Measurements from ENCODE around the gene ZFAND3.
A peak's percentile ranks its signal among the peaks of the same experiment; 100 is the strongest.

ZFAND3 gene, protein sequence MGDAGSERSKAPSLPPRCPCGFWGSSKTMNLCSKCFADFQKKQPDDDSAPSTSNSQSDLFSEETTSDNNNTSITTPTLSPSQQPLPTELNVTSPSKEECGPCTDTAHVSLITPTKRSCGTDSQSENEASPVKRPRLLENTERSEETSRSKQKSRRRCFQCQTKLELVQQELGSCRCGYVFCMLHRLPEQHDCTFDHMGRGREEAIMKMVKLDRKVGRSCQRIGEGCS

DNA sequence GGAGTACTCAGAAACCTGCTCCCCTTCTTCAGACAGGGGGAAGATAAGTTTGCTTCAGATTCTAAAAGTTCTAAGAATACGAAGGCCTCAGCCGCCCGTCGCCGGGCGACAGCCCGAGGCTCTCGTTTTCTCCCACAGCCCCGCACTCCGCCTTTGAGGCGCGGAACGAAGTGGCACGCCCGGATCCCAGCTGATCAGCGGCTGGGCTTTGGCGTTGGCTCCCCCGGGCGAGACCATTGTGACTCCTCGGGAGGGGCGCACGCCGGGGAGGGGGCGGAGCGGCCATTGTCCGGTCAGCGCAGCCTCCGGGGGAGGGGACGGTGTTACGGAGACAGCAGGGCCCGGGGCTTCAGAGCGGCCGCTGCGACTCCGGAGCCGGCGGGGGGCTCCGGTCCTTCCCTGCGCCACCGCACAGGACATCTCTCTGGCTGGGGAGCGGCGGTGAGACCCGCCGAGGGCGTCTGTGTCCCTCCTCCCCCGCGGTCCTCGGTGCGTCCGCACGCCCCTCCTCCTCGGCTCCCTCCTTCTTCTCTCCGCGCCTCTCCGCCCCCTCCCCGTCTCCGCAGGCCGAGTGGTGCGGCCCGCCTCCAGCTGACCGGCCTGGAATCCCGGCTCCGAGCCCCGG lies at the start of gene ZFAND3:
Gene ZFAND3, plus strand, starts transcription at position 551 of the 625 bp plus-strand sequence. CDS start 219 bp downstream, outside the sequence.
- Histone ChIP-seq H3K4me3 (ENCODE audit: insufficient read length, low read depth) (peak within 1 kb of the TSS; percentile 59), H3K9me3 (ENCODE audit: insufficient read depth, low read length) (no peaks in the 10 kb centered on the region), H3K4me1 (ENCODE audit: insufficient read depth, insufficient read length) (no peaks in the 10 kb centered on the region), H3K9ac (ENCODE audit: insufficient read length, low read depth) (peak within 1 kb of the TSS; percentile 82), H3K36me3 (ENCODE audit: insufficient read depth, insufficient read length, low read length) (no peaks in the 10 kb centered on the region), H3K27me3 (ENCODE audit: insufficient read depth, insufficient read length) (no peaks in the 10 kb centered on the region)
- peak; percentile 87 for DNase-seq (ENCODE audit: low read depth, low spot score)
- TF ChIP-seq YY1 (IDR thresholded peaks at IDR 0.05; ENCODE audit: insufficient read depth, insufficient read length): peak; percentile 43
- no peak for TF ChIP-seq SUZ12 (IDR thresholded peaks at IDR 0.05; ENCODE audit: extremely low read depth, insufficient read depth, insufficient read length)

DNA sequence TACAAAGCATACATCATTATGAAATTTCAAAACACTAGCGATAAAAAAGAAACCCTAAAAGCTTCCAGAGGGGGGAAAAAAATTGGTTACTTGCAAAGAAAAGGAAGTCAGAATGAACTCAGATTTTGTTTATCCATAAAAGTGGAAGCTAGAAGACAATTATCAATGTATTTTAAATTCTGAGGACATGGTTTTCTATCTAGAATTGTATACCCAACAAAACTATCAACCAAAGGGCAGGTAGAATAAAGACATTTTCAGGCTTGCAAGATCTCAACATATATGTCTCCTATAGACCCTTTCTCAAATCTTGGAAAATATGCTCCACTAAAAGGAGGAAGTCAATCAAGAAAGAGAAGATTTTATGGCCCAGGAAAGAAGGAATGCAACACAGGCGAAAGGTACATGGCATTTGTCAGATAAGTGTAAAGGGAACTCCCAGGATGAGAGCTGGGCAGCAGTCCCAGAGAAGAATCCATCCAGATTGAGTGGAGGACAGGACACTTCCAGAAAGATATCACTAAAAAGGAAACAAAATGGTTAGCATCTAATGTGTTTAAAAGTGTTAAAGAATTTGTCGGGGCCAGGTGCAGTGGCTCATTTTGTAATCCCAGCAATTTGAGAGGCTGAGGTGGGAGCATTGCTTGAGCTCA lies 45.4 kb upstream of the ZFAND3 start:
- Histone ChIP-seq H3K4me3 (ENCODE audit: insufficient read length, low read depth) (no peak overlapping the region), H3K36me3 (ENCODE audit: insufficient read depth, insufficient read length, low read length) (no peaks in the 10 kb centered on the region), H3K9me3 (ENCODE audit: insufficient read depth, low read length) (no peaks in the 10 kb centered on the region), H3K27me3 (ENCODE audit: insufficient read depth, insufficient read length) (no peaks in the 10 kb centered on the region), H3K4me1 (ENCODE audit: insufficient read depth, insufficient read length) (peaks cover 1% of the 10 kb centered on the region), H3K9ac (ENCODE audit: insufficient read length, low read depth) (no peak overlapping the region)
- TF ChIP-seq YY1 (IDR thresholded peaks at IDR 0.05; ENCODE audit: insufficient read depth, insufficient read length): no peak
- TF ChIP-seq ZNF274 (IDR thresholded peaks at IDR 0.05; ENCODE audit: low read depth, low read length): no peak
- no peak for TF ChIP-seq SUZ12 (IDR thresholded peaks at IDR 0.05; ENCODE audit: extremely low read depth, insufficient read depth, insufficient read length)
- no peak for DNase-seq (ENCODE audit: low read depth, low spot score)

DNA sequence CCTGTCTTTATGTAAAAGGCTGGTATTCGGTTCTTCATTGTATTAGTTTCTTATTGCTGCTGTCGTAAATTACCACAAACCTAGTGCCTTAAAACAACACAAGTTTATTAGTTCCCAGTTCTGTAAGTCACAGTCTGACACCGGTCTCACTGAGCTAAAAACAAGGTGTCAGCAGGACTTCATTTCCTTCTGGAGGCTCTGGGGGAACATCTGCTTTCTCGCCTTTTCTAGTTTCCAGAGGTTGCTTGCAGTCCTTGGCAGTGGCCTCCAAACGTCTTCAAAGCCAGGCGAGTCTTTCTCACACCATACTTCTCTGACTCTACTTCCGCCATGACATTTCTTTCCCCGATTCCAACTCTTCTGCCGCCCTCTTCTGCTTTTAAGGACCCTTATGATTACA lies 43.0 kb upstream of the ZFAND3 start:
- H3K9ac ChIP-seq (ENCODE audit: insufficient read length, low read depth): no peak overlapping the region
- no peak overlapping the region for H3K4me3 ChIP-seq (ENCODE audit: insufficient read length, low read depth)
- no peaks in the 10 kb centered on the region for H3K36me3 ChIP-seq (ENCODE audit: insufficient read depth, insufficient read length, low read length)
- TF ChIP-seq ZNF274 (IDR thresholded peaks at IDR 0.05; ENCODE audit: low read depth, low read length): no peak
- no peaks in the 10 kb centered on the region for H3K27me3 ChIP-seq (ENCODE audit: insufficient read depth, insufficient read length)
- H3K9me3 ChIP-seq (ENCODE audit: insufficient read depth, low read length): no peaks in the 10 kb centered on the region
- DNase-seq (ENCODE audit: low read depth, low spot score): no peak
- peaks cover 4% of the 10 kb centered on the region for H3K4me1 ChIP-seq (ENCODE audit: insufficient read depth, insufficient read length)

DNA sequence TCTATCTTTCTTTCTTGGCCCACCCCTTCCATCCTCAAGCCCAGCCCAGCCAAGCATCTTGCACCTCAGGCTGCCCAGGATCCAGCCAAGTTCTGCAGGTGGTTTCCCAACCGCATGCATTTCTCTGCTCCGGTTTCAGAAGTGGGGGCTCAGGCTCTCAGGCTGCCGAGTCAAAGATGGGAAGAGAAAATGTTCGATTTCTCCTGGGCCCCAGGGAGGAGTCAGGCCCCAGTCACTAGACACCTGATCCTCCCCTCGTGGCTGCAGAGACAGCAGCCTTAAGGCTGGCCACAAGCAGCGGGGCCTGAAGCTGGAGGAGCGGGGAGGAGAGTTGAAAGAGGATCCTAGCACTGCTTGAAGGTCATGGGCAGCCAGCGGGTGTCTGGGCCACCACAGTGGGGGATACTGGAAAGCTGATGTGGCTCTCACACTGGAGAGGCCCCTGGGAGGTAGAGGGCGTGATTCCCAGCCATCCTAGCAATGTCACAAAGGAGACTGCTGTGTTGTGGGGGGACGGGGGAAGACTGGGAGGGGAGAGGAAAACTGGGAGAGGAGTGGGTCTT lies 42.2 kb upstream of the ZFAND3 start:
- Histone ChIP-seq H3K9ac (ENCODE audit: insufficient read length, low read depth) (no peak overlapping the region), H3K9me3 (ENCODE audit: insufficient read depth, low read length) (no peaks in the 10 kb centered on the region), H3K36me3 (ENCODE audit: insufficient read depth, insufficient read length, low read length) (no peaks in the 10 kb centered on the region), H3K4me1 (ENCODE audit: insufficient read depth, insufficient read length) (peaks cover 4% of the 10 kb centered on the region), H3K4me3 (ENCODE audit: insufficient read length, low read depth) (no peak overlapping the region), H3K27me3 (ENCODE audit: insufficient read depth, insufficient read length) (no peaks in the 10 kb centered on the region)
- TF ChIP-seq YY1 (IDR thresholded peaks at IDR 0.05; ENCODE audit: insufficient read depth, insufficient read length) (no peak), ZNF274 (IDR thresholded peaks at IDR 0.05; ENCODE audit: low read depth, low read length) (no peak), SUZ12 (IDR thresholded peaks at IDR 0.05; ENCODE audit: extremely low read depth, insufficient read depth, insufficient read length) (no peak)
- no peak for DNase-seq (ENCODE audit: low read depth, low spot score)

DNA sequence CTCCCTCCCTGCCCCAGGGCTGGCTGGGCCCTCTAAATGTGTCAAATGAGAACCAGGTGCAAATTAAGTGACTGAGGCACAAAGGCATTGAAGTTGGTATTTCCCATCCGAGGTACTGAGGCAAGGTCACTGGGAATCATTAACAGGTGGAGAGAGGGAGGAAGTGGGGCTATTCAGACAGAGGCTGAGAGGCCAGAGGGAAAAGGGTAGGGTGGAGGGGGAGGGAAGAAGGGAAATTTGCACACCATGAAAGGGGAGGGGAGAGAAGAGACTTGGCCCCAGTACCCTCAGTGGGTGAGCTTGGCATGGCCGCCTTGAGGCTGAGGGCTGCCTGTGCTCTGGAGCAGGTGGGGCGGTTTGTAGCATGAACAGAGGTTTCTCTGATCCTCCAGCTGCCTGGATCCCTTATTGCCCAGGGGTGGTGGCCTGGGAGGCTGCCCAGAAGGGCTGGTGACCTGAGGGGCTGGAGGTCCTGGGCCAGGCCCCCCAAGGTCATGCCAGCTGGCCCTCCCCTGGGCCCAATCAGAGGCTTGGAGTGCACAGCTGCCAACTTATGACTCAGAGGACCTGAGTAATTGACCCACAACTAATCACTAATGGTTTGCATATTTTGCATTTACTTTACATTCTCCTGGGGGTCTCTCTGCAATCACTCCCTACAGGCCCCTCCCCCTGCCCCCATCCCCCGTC lies 40.3 kb upstream of the ZFAND3 start:
- TF ChIP-seq SUZ12 (IDR thresholded peaks at IDR 0.05; ENCODE audit: extremely low read depth, insufficient read depth, insufficient read length) (no peak), YY1 (IDR thresholded peaks at IDR 0.05; ENCODE audit: insufficient read depth, insufficient read length) (no peak), ZNF274 (IDR thresholded peaks at IDR 0.05; ENCODE audit: low read depth, low read length) (no peak)
- no peak overlapping the region for H3K4me3 ChIP-seq (ENCODE audit: insufficient read length, low read depth)
- H3K9ac ChIP-seq (ENCODE audit: insufficient read length, low read depth): no peak overlapping the region
- no peaks in the 10 kb centered on the region for H3K36me3 ChIP-seq (ENCODE audit: insufficient read depth, insufficient read length, low read length)
- no peaks in the 10 kb centered on the region for H3K27me3 ChIP-seq (ENCODE audit: insufficient read depth, insufficient read length)
- DNase-seq (ENCODE audit: low read depth, low spot score): no peak
- peaks cover 4% of the 10 kb centered on the region for H3K4me1 ChIP-seq (ENCODE audit: insufficient read depth, insufficient read length)
- H3K9me3 ChIP-seq (ENCODE audit: insufficient read depth, low read length): no peaks in the 10 kb centered on the region

DNA sequence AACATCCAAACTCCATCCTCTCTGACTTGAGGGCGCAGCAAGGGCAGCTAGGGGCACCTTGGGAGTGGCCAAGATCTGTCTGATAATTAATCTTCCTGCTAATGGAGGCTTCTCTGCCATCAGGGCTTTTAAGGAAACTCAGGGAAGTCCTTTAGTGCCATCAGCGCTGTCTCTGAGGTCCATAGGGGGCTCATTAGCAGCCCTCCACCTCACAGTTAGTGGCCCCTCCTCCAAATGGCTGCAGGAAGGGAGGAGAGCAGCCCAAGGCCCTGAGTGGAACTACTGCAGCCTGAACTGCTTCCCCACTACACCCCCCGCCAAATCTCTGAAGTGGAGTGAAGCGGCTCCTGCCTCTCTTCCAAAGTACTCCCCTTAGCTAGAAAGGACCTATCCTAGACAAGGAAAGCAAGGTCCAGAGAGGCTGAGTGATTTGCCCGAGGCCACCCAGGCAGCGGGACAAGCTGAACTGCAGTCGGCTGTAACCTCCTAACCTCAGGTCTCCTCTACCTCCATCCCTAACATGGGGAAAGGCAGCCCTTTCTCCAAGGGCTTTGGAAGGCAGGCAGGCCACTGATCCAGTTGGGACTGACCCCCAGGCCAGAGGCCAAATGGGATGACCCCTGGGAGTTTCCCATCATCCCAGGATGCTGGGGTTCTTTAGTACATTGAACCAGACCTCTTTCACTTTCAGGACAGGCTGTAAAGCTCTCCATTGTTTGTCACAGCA lies 39.5 kb upstream of the ZFAND3 start:
- no peak overlapping the region for H3K4me3 ChIP-seq (ENCODE audit: insufficient read length, low read depth)
- TF ChIP-seq SUZ12 (IDR thresholded peaks at IDR 0.05; ENCODE audit: extremely low read depth, insufficient read depth, insufficient read length) (no peak), YY1 (IDR thresholded peaks at IDR 0.05; ENCODE audit: insufficient read depth, insufficient read length) (no peak), ZNF274 (IDR thresholded peaks at IDR 0.05; ENCODE audit: low read depth, low read length) (no peak)
- no peaks in the 10 kb centered on the region for H3K9me3 ChIP-seq (ENCODE audit: insufficient read depth, low read length)
- H3K9ac ChIP-seq (ENCODE audit: insufficient read length, low read depth): no peak overlapping the region
- no peaks in the 10 kb centered on the region for H3K27me3 ChIP-seq (ENCODE audit: insufficient read depth, insufficient read length)
- DNase-seq (ENCODE audit: low read depth, low spot score): no peak
- peaks cover 11% of the 10 kb centered on the region for H3K4me1 ChIP-seq (ENCODE audit: insufficient read depth, insufficient read length)
- H3K36me3 ChIP-seq (ENCODE audit: insufficient read depth, insufficient read length, low read length): no peaks in the 10 kb centered on the region

Data from NT2/D1 (cell line).